ENCODE measurements around the gene ABCF3. TPM values are rescaled to one million over a fixed set of nuclear protein-coding genes. Genes with fewer than 3 reads are reported as not detected.

ABCF3 gene
- total RNA-seq, 4 donors from 2014 or later = 94.7 to 136 (median 125) TPM

- DNase-seq = peak; percentile 96 to 99 (median 97)
- Histone ChIP-seq H3K4me3 (peak within 1 kb of the TSS; percentile 80 to 100 (median 90)), H3K9me3 (no peaks in the 10 kb centered on the region), H3K27me3 (no peaks in the 10 kb centered on the region), H3K27ac (peak within 1 kb of the TSS; percentile 87 to 95 (median 91)), H3K36me3 (peaks cover 0 to 55% (median 0%) of the 10 kb centered on the region in 3 donors), H3K4me1 (peaks cover 0 to 42% (median 16%) of the 10 kb centered on the region in 4 donors)
- TF ChIP-seq CTCF (IDR thresholded peaks at IDR 0.05) (no peak), POLR2A (IDR thresholded peaks at IDR 0.05) (peak; percentile 86 to 91)
These were observed 11.1 kb upstream of the ABCF3 start, which contains the start of gene AP2M1 for GRCh38 chr3:184174646-184175492. Gene AP2M1 (plus strand): TSS chr3:184174855. CDS start chr3:184176994, 2,139 bp downstream.

- no peak for DNase-seq
These were observed 10.5 kb upstream of the ABCF3 start for GRCh38 chr3:184175506-184175905.

GRCh38 chr3:184175981-184176376 is 10.0 kb upstream of the ABCF3 start:
- peak overlapping the region; percentile 87 to 95 (median 91) for H3K27ac ChIP-seq
- TF ChIP-seq CTCF (IDR thresholded peaks at IDR 0.05) (no peak), POLR2A (IDR thresholded peaks at IDR 0.05) (no peak)
- peak overlapping the region; percentile 80 to 100 (median 90) for H3K4me3 ChIP-seq

More at GRCh38 chr3:184175506-184175905, 10.5 kb upstream of the ABCF3 start:
- H3K4me3 ChIP-seq = peak overlapping the region; percentile 80 to 100 (median 90)
- peaks cover 0 to 55% (median 0%) of the 10 kb centered on the region in 3 donors for H3K36me3 ChIP-seq
- H3K4me1 ChIP-seq = peaks cover 0 to 42% (median 16%) of the 10 kb centered on the region in 4 donors
- no peak for TF ChIP-seq CTCF (IDR thresholded peaks at IDR 0.05)
- TF ChIP-seq POLR2A (IDR thresholded peaks at IDR 0.05) = no peak
- no peaks in the 10 kb centered on the region for H3K27me3 ChIP-seq
- H3K27ac ChIP-seq = peak overlapping the region; percentile 87 to 95 (median 91)
- no peaks in the 10 kb centered on the region for H3K9me3 ChIP-seq

GRCh38 chr3:184176377-184177330 is 9.3 kb upstream of the ABCF3 start:
- Histone ChIP-seq H3K27me3 (no peaks in the 10 kb centered on the region), H3K4me1 (peaks cover 0 to 42% (median 16%) of the 10 kb centered on the region in 4 donors), H3K9me3 (no peaks in the 10 kb centered on the region), H3K4me3 (peak overlapping the region; percentile 6 to 100 (median 81)), H3K36me3 (peaks cover 0 to 55% (median 0%) of the 10 kb centered on the region in 3 donors), H3K27ac (peak overlapping the region; percentile 87 to 95 (median 91))
- peak in 1 of 3 donors; percentile 62 for DNase-seq
- TF ChIP-seq CTCF (IDR thresholded peaks at IDR 0.05) = no peak
- TF ChIP-seq POLR2A (IDR thresholded peaks at IDR 0.05) = no peak

More at GRCh38 chr3:184175981-184176376, 10.0 kb upstream of the ABCF3 start:
- DNase-seq = peak in 1 of 3 donors; percentile 22
- H3K27me3 ChIP-seq = no peaks in the 10 kb centered on the region
- H3K36me3 ChIP-seq = peaks cover 0 to 55% (median 0%) of the 10 kb centered on the region in 3 donors
- no peaks in the 10 kb centered on the region for H3K9me3 ChIP-seq
- H3K4me1 ChIP-seq = peaks cover 0 to 42% (median 16%) of the 10 kb centered on the region in 4 donors

GRCh38 chr3:184177331-184177731 is 8.7 kb upstream of the ABCF3 start:
- DNase-seq = no peak
- Histone ChIP-seq H3K4me3 (peak overlapping the region in 1 of 4 donors; percentile 82), H3K9me3 (no peaks in the 10 kb centered on the region), H3K27me3 (no peaks in the 10 kb centered on the region), H3K36me3 (peaks cover 0 to 56% (median 3%) of the 10 kb centered on the region in 3 donors), H3K4me1 (peaks cover 0 to 42% (median 16%) of the 10 kb centered on the region in 4 donors), H3K27ac (peak overlapping the region in 3 of 4 donors; percentile 87 to 95 (median 90))
- TF ChIP-seq CTCF (IDR thresholded peaks at IDR 0.05) = no peak
- no peak for TF ChIP-seq POLR2A (IDR thresholded peaks at IDR 0.05)
